GM12891 (cell line): ENCODE results near the gene TLR9.

Source experiments
- POLR2A ChIP-seq: IDR thresholded peaks from 2 replicates; pipeline ENCODE4 v1.6.1; 2011; ENCODE audit warnings: low read depth, low read length, control low read depth
- POLR2AphosphoS5 ChIP-seq: IDR thresholded peaks from 2 replicates; pipeline ENCODE4 v1.6.1; 2011; ENCODE audit warnings: low read depth, low read length, control low read depth
- POU2F2 ChIP-seq: IDR thresholded peaks from 2 replicates; pipeline ENCODE4 v1.6.1; 2011; ENCODE audit warnings: low read depth, mild to moderate bottlenecking, control low read depth, low read length, moderate library complexity
- TAF1 ChIP-seq: IDR thresholded peaks from 2 replicates; pipeline ENCODE4 v1.6.1; 2011; ENCODE audit warnings: low read depth, low read length, control low read depth

DNA sequence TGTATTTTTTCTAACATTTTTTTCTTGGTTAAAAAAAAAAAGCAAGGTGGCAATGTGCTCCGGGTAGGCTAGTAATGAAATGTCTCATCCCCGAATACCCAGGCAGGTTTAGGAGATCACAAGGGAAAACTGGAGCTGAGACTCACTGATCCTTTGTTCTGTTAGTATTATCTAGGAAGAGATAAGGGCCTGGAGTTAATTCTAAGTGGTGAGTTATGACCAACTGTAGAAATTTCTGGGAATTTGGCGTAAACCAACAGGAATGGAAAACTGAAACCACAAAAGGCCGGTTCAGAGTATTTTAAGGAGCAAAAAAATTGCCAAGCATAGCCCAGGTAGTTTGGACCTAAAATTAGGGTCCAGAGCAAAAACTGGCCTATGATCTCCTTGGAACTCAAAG lies 32.5 kb upstream of the TLR9 start:
- TF ChIP-seq POLR2A (no peak), TAF1 (no peak), POLR2AphosphoS5 (no peak), POU2F2 (no peak)
